ENCODE data around the gene SHISAL1. TPM values are rescaled to one million over a fixed set of nuclear protein-coding genes. Genes with fewer than 3 reads are reported as not detected.

The SHISAL1 gene
- total RNA-seq, 1 experiment from 2014 or later, result 2.9 TPM

DNA sequence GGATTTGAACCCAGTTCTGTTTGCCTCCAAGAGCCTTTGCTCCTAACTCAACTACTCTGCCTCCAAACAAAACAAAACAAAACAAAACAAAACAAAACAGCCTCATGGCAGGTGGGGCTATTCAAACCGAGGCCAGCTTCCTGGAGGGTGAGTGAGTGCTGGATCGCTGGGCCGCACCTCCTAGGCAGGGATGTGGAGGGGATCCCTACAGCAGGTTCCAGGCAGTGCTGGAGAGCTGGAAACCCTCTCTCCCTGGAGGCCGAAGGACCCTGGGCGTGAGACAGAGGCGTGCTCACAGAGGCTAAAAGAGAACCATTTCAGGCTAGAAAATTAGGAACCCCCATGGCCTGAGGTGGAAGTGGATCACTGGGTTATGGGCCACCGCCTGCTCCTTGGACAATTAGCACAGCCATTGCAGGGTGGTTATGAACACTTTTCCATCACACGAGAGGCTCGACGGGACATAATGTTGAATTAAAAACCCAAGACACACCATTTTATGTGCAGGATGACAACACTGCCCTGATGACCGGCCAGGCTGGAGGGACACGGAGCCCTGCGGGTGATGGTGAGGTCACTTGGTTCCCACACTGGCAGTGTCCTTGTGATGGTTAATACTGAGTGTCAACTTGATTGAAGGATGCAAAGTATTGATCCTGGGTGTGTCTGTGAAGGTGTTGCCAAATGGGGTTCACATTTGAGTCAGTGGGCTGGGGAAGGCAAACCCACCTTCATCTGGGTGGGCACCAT lies 35.2 kb downstream of the SHISAL1 start:
- Histone ChIP-seq H3K9ac (ENCODE audit: extremely low read depth, insufficient read length, low read length) (no peak overlapping the region), H3K56ac (ENCODE audit: insufficient read length, low read depth, low read length) (no peak overlapping the region), H2BK15ac (ENCODE audit: low read depth, low read length) (no peak overlapping the region), H2BK12ac (ENCODE audit: insufficient read length, low read depth, low read length) (no peak overlapping the region), H2BK5ac (ENCODE audit: insufficient read length, low read length) (no peak overlapping the region), H3K27me3 (ENCODE audit: insufficient read depth, low read length) (no peaks in the 10 kb centered on the region), H2AK5ac (ENCODE audit: insufficient read length, low read length) (no peak overlapping the region), H3K14ac (ENCODE audit: insufficient read depth, low read length) (no peak overlapping the region; the same call in 1 of the 2 replicates), H3T11ph (ENCODE audit: low read length) (no peak overlapping the region), H3K18ac (ENCODE audit: insufficient read length, low read depth, low read length) (no peak overlapping the region), H4K8ac (replicated peaks; ENCODE audit: insufficient read length, low read depth, low read length) (no peak overlapping the region), H3K4me1 (ENCODE audit: insufficient read depth, low read length) (0 out of 2 replicates have a peak, but pooled peaks cover 2% of the 10 kb centered on the region), H3K79me1 (ENCODE audit: insufficient read depth, low read depth, low read length, poor library complexity, severe bottlenecking) (no peaks in the 10 kb centered on the region), H3K27ac (ENCODE audit: insufficient read length, low read depth, low read length) (no peak overlapping the region), H3K4ac (ENCODE audit: low read depth, low read length) (no peak overlapping the region), H3K23ac (ENCODE audit: insufficient read length, low read depth, low read length) (no peak overlapping the region), H4K20me1 (ENCODE audit: control insufficient read depth, insufficient read depth, insufficient read length) (no peaks in the 10 kb centered on the region), H4K5ac (ENCODE audit: insufficient read length, low read depth, low read length) (no peak overlapping the region), H3K79me2 (ENCODE audit: insufficient read depth, low read length) (no peaks in the 10 kb centered on the region), H3K23me2 (ENCODE audit: insufficient read length, low read depth, low read length, poor library complexity, severe bottlenecking) (no peaks in the 10 kb centered on the region), H3K4me2 (ENCODE audit: insufficient read depth, insufficient read length, low read length) (no peak overlapping the region), H2BK120ac (ENCODE audit: low read depth, low read length, poor library complexity, severe bottlenecking) (no peak overlapping the region), H3K9me3 (ENCODE audit: control insufficient read depth, low read depth, low read length) (no peaks in the 10 kb centered on the region), H2BK20ac (ENCODE audit: low read depth, low read length, poor library complexity, severe bottlenecking) (no peak overlapping the region), H2AFZ (ENCODE audit: low read length) (no peak overlapping the region), H4K91ac (ENCODE audit: insufficient read length, low read depth, low read length) (no peak overlapping the region)
- TF ChIP-seq, protein P1, sequence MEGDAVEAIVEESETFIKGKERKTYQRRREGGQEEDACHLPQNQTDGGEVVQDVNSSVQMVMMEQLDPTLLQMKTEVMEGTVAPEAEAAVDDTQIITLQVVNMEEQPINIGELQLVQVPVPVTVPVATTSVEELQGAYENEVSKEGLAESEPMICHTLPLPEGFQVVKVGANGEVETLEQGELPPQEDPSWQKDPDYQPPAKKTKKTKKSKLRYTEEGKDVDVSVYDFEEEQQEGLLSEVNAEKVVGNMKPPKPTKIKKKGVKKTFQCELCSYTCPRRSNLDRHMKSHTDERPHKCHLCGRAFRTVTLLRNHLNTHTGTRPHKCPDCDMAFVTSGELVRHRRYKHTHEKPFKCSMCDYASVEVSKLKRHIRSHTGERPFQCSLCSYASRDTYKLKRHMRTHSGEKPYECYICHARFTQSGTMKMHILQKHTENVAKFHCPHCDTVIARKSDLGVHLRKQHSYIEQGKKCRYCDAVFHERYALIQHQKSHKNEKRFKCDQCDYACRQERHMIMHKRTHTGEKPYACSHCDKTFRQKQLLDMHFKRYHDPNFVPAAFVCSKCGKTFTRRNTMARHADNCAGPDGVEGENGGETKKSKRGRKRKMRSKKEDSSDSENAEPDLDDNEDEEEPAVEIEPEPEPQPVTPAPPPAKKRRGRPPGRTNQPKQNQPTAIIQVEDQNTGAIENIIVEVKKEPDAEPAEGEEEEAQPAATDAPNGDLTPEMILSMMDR (conservative IDR thresholded peaks at IDR 0.05), result no peak
- no peak for DNase-seq
- Mint-ChIP-seq H3K4me1 (peaks cover 30 to 45% of the 10 kb centered on the region in 2 experiments), H3K4me3 (no peak overlapping the region), H3K36me3 (ENCODE audit: insufficient read depth in 1 of 3, low read depth in 3 of 3) (no peaks in the 10 kb centered on the region), H3K27me3 (ENCODE audit: low read depth) (peaks cover 7% of the 10 kb centered on the region; the same call in 1 of the 2 replicates), H3K9me3 (no peaks in the 10 kb centered on the region), H3K27ac (peak overlapping the region in 2 of 3 experiments; percentile 41 to 44; a peak in 1 of 7 replicates)
- WGBS (ENCODE audit: extremely low coverage, insufficient read length, low lambda C conversion rate), result no CpG with 5 or more reads among the region's 13 CpGs
